Lower leg skin (tissue), 4 donors: ENCODE measurements around the gene MSL3B.
A peak's percentile ranks its signal among the peaks of the same experiment; 100 is the strongest.

Experiments
- DNase-seq, 2 donors: peaks; one replicate each; pipeline ENCODE4 v3.0.0-alpha.2; 2019; ENCODE audit warnings: low spot score in 2 of 2
- H3K4me3 ChIP-seq: fragments of 200-600 bp; sonication (generic); 2 replicates; pipeline ENCODE4 v1.5.1; 2017; ENCODE audit warnings: mild to moderate bottlenecking, low read depth; ENCODE audit not compliant: poor library complexity, severe bottlenecking
- POLR2A ChIP-seq, 2 donors: fragments of 450-650 bp; IDR thresholded peaks; one replicate each; pipeline ENCODE4 v1.6.1; 2016 to 2017; ENCODE audit warnings: antibody characterized with exemption in 2 of 2, mild to moderate bottlenecking in 1 of 2, moderate library complexity in 1 of 2
- WGBS, 2 donors: methylation state at CpG; one replicate each; pipeline ENCODE4 v1.1.5; 2018; 5-methylcytosine and 5-hydroxymethylcytosine counted together
- intact Hi-C: fragments of 100-400 bp; cut with DNase I; formaldehyde crosslinking; loops from one replicate; pipeline ENCODE4 v1.15.0; 2023; ENCODE audit warnings: low total_unique reads
- TF ChIP-seq, protein P1 (sequence below), 3 donors: fragments of 450-650 bp; IDR thresholded peaks; one replicate each; pipeline ENCODE4 v1.5.1; 2016; ENCODE audit warnings: antibody characterized with exemption in 3 of 3, mild to moderate bottlenecking in 3 of 3, moderate library complexity in 2 of 3

MSL3B gene

DNA sequence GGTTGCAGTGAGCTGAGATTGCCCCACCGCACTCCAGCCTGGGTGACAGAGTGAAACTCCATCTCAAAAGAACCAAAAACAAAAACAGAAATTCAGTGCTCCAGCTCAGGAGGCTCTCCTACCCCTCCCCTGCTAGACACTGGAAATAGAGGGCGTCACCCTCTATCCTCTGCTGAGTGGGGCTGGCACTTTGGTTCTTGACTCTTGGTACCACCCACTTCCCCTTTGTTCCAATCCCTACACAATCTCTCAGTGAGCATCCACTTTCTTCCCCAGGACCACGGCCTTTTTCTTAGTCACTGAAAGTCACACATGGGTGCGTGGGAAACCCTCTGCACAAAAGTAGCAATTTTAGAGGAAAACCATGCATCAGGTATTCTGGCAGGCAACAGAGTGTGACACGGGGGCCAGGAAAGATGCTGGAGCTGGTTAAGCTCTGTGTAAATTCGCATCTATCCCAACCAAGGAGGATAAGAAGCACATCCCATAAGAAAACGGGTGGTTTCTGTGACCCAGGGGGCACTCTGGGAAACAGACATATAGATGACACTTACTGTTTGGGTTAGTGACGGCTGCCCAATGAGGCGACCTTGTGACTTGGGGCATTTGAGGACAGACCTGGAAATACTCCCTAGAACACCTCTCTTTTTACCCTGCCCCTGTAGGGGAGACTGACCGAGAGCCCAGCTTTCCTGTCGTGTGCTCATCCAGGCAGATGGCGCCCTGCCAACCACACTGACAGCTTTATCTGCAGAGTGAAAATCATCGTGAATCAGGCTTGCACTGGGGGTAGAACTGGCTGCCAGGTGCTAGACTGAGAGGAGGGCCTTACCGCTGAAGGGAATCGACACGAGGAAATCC, 21.6 kb downstream of the MSL3B start:
- intact Hi-C loops, result no loop called here
- 87 to 91% methylated on average over 16 of the region's 16 CpGs for WGBS, 2 donors
- H3K4me3 ChIP-seq, result no peak overlapping the region
- TF ChIP-seq, protein P1, sequence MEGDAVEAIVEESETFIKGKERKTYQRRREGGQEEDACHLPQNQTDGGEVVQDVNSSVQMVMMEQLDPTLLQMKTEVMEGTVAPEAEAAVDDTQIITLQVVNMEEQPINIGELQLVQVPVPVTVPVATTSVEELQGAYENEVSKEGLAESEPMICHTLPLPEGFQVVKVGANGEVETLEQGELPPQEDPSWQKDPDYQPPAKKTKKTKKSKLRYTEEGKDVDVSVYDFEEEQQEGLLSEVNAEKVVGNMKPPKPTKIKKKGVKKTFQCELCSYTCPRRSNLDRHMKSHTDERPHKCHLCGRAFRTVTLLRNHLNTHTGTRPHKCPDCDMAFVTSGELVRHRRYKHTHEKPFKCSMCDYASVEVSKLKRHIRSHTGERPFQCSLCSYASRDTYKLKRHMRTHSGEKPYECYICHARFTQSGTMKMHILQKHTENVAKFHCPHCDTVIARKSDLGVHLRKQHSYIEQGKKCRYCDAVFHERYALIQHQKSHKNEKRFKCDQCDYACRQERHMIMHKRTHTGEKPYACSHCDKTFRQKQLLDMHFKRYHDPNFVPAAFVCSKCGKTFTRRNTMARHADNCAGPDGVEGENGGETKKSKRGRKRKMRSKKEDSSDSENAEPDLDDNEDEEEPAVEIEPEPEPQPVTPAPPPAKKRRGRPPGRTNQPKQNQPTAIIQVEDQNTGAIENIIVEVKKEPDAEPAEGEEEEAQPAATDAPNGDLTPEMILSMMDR (IDR thresholded peaks at IDR 0.05), result no peak
- TF ChIP-seq POLR2A (IDR thresholded peaks at IDR 0.05), result no peak
- DNase-seq, result peak in 1 of 2 donors; percentile 76

DNA sequence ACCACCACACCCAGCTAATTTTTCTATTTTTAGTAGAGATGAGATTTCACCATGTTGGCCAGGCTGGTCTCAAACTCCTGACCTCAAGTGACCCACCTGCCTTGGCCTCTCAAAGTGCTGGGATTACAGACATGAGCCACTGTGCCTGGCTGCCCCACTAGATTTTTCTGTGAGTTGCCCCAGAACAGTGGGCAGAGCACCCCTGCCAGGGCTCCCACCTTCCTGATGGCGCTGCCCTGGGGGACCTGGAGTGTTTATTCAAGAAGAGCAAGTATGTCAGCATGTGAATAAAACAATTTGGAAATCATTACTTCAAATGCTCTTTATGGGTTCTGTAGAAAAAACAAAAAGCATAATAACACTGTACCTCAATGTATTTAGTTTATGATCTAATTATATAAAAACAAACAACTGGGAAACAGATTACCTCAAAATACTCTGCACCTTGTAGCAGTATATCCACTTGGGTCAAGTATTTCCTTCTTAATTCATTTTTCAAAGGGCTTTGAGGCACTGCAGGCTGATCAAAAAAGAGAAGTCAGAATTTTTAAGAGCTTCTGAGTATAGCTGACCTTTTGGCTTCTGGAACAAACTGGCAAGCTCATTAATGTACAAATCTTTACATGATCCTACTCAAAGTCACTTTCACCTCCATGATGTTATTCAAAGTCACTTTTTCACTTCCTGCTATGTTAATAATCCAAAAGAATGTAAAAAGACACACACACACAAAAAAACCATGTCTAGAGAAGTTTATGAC, 22.7 kb downstream of the MSL3B start:
- no peak overlapping the region for H3K4me3 ChIP-seq
- 100% methylated on average over 1 of the region's 1 CpG for WGBS, 2 donors
- intact Hi-C loops, result no loop called here
- peak in 1 of 2 donors; percentile 52 for DNase-seq
- TF ChIP-seq POLR2A (IDR thresholded peaks at IDR 0.05), result no peak

DNA sequence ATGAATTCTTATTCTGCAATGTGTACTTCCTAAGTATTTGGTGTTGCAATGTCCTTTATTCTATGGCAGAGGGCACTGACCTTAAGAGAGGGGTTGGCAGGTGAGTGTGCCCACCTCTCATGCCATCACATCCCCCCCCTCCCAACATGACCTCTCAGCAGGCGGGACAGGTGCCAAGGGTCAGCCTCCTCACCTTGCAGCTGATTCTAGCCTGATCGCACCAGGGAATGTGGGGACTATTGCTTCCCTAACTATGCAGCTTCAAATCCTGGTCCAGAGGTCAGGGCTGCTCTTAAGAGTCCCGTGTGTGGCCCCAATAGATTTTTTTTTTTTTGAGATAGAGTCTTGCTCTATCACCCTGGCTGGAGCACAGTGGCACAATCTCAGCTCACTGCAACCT, 23.4 kb downstream of the MSL3B start:
- no peak overlapping the region for H3K4me3 ChIP-seq
- WGBS, 2 donors, result 92 to 93% methylated on average over 3 of the region's 3 CpGs
- no peak for TF ChIP-seq POLR2A (IDR thresholded peaks at IDR 0.05)
- TF ChIP-seq, protein P1 (IDR thresholded peaks at IDR 0.05), result no peak
- intact Hi-C loops, result no loop called here
- DNase-seq, result peak; percentile 7 to 59

GRCh38 chr2:233844064-233844807, 23.9 kb downstream of the MSL3B start:
- intact Hi-C loops, result no loop called here
- peak in 1 of 2 donors; percentile 62 for DNase-seq
- TF ChIP-seq, protein P1 (IDR thresholded peaks at IDR 0.05), result no peak
- no peak for TF ChIP-seq POLR2A (IDR thresholded peaks at IDR 0.05)
- no peak overlapping the region for H3K4me3 ChIP-seq
- WGBS, 2 donors, result 90 to 95% methylated on average over 19 of the region's 19 CpGs

GRCh38 chr2:233841183-233841582, 27.0 kb downstream of the MSL3B start:
- intact Hi-C loops, result no loop called here
- no peak overlapping the region for H3K4me3 ChIP-seq
- DNase-seq, result peak in 1 of 2 donors; percentile 49
- TF ChIP-seq POLR2A (IDR thresholded peaks at IDR 0.05), result no peak
- TF ChIP-seq, protein P1 (IDR thresholded peaks at IDR 0.05), result no peak
- 89 to 95% methylated on average over 11 of the region's 11 CpGs for WGBS, 2 donors
